GM19193 (cell line): ENCODE measurements around the gene MISFA.

Experiments used
- POLR2A ChIP-seq: IDR thresholded peaks from 4 replicates; pipeline ENCODE4 v1.6.1; 2011; ENCODE audit not compliant: insufficient read depth, insufficient read length; ENCODE audit errors: extremely low read depth

Gene MISFA

DNA sequence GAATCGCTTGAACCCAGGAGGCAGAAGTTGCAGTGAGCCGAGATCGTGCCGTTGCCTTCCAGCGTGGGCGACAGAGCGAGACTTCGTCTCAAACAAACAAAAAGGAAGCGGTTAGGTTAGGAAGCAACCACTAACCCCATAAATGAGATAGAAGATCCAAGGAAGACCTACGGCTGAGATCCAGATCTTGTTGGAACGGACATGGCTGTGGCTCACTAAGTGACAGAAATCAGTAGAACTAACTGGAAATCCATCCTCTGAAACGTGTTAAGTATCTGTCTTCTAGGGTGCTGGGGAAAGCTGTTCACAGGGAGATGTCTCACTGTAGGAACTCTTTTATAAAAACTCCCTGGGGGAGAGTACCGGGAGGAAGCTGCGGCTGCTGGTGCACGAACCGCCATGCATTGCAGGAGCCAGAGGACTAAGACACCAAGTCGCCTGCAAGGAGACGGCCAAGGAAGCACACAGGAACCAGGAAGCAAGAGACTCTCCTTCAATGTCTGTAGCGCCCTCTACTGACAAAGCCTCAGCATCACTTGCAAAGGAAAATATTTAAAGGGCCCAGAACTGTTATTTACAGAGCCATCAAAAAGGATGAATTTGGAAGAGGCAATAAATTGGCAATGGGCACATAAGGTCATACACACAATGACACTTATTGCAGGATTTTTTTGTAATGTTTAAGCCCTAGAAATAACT lies 51.4 kb downstream of the MISFA start:
- TF ChIP-seq POLR2A: peak; percentile 43
